Ovary (tissue), 3 donors: ENCODE measurements around the gene EIF3A.

Source experiments
- CTCF ChIP-seq, 3 donors: fragments of 450-650 bp in 2 of 3; fragments of 200-600 bp in 1 of 3; IDR thresholded peaks; one replicate each; pipeline versions ENCODE4 v1.5.1 to v1.8.0; 2016 to 2022; ENCODE audit warnings: antibody characterized with exemption in 3 of 3, mild to moderate bottlenecking in 1 of 3
- EP300 ChIP-seq: sonication (generic); formaldehyde crosslinking; IDR thresholded peaks from one replicate; pipeline ENCODE4 v1.6.1; 2017; ENCODE audit warnings: antibody characterized with exemption
- POLR2A ChIP-seq: fragments of 450-650 bp; IDR thresholded peaks from one replicate; pipeline ENCODE4 v1.6.1; 2017; ENCODE audit warnings: antibody characterized with exemption, mild to moderate bottlenecking, moderate library complexity
- donor health status: DM: no; HTN: no; CAD: no.

- TF ChIP-seq CTCF (IDR thresholded peaks at IDR 0.05) (no peak), EP300 (no peak), POLR2A (no peak)
Measured at GRCh38 chr10:119024882-119025281, 55.7 kb downstream of the EIF3A start.
